Tibial nerve (tissue), 4 donors: Measurements from ENCODE around the gene MERTK. TPM values are rescaled to one million over a fixed set of nuclear protein-coding genes. Genes with fewer than 3 reads are reported as not detected.
"Not testable (repeated sequence)": the region's sequence is repeated elsewhere in the genome, so short reads cannot be mapped to it uniquely, and the experiment has no call there.

Source experiments
- DNase-seq, 2 donors: peaks; one replicate each; pipeline ENCODE4 v3.0.0-alpha.2; 2019; ENCODE audit warnings: low spot score in 2 of 2
- H3K27ac ChIP-seq, 4 donors: fragments of 200-600 bp; sonication (generic) in 3 of 4; one replicate each; pipeline ENCODE4 v1.5.1; 2017 to 2019; ENCODE audit warnings: mild to moderate bottlenecking in 1 of 4
- H3K27me3 ChIP-seq, 2 donors: fragments of 200-600 bp; sonication (generic) in 1 of 2; one replicate each; pipeline versions ENCODE4 v1.5.1 to v1.6.0; 2017 to 2019
- H3K36me3 ChIP-seq, 3 donors: fragments of 200-600 bp; sonication (generic); one replicate each; pipeline ENCODE4 v1.5.1; 2018 to 2019
- H3K4me1 ChIP-seq, 4 donors: fragments of 200-600 bp; sonication (generic) in 3 of 4; one replicate each; pipeline ENCODE4 v1.5.1; 2017 to 2019
- H3K4me3 ChIP-seq, 4 donors: fragments of 200-600 bp; sonication (generic) in 3 of 4; one replicate each; pipeline ENCODE4 v1.5.1; 2017 to 2019; ENCODE audit warnings: mild to moderate bottlenecking in 1 of 4, moderate library complexity in 1 of 4
- H3K9me3 ChIP-seq, 4 donors: fragments of 200-600 bp; sonication (generic) in 3 of 4; one replicate each; pipeline ENCODE4 v1.5.1; 2017 to 2019
- EP300 ChIP-seq, 2 donors: sonication (generic); formaldehyde crosslinking; IDR thresholded peaks; one replicate each; pipeline ENCODE4 v1.6.1; 2017; ENCODE audit warnings: antibody characterized with exemption in 2 of 2, mild to moderate bottlenecking in 1 of 2
- POLR2A ChIP-seq, 2 donors: fragments of 450-650 bp; IDR thresholded peaks; one replicate each; pipeline ENCODE4 v1.6.1; 2017; ENCODE audit warnings: antibody characterized with exemption in 2 of 2, mild to moderate bottlenecking in 2 of 2, moderate library complexity in 2 of 2
- WGBS, 2 donors: methylation state at CpG; one replicate each; pipeline ENCODE4 v1.1.5; 2018; 5-methylcytosine and 5-hydroxymethylcytosine counted together
- total RNA-seq, 4 donors: library from RNA; depleted of rRNA; stranded (reverse); fragments of >200 nt; gene quantifications; one replicate each; pipeline ENCODE4 v1.1.0, GENCODE V29; 2016
- TF ChIP-seq, protein P1 (sequence below), 5 experiments: fragments of 200-600 bp in 3 of 5; fragments of 450-650 bp in 2 of 5; sonication (generic) in 3 of 5; IDR thresholded peaks; one replicate each; pipeline ENCODE4 v1.5.1; 2016 to 2019; ENCODE audit warnings: antibody characterized with exemption in 5 of 5, mild to moderate bottlenecking in 3 of 5, moderate library complexity in 2 of 5

The MERTK gene
- total RNA-seq, 4 donors from 2014 or later = 22.7 to 61.8 (median 29.3) TPM

DNA sequence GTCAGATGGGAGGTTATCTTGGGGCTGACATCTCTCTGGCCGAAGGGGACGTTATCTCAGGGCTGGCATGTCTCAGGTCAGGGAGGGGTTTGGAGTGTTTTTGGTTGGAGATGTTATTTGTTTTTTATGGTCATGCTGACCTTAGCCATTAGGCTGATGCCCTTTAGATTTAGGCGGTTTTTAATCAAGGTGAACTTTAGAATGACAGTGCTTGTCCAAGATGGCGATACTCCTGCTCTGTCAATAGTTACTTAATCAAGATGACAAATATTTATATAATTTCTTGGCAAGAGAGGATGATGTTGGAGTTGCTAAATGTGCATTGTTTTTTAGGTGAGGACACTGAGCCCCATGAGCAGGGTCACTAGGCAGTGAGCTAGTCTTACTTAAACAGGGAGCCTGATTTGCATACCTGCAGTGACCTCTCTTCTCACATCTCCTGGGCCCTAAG, 34.5 kb downstream of the MERTK start:
- TF ChIP-seq, protein P1, sequence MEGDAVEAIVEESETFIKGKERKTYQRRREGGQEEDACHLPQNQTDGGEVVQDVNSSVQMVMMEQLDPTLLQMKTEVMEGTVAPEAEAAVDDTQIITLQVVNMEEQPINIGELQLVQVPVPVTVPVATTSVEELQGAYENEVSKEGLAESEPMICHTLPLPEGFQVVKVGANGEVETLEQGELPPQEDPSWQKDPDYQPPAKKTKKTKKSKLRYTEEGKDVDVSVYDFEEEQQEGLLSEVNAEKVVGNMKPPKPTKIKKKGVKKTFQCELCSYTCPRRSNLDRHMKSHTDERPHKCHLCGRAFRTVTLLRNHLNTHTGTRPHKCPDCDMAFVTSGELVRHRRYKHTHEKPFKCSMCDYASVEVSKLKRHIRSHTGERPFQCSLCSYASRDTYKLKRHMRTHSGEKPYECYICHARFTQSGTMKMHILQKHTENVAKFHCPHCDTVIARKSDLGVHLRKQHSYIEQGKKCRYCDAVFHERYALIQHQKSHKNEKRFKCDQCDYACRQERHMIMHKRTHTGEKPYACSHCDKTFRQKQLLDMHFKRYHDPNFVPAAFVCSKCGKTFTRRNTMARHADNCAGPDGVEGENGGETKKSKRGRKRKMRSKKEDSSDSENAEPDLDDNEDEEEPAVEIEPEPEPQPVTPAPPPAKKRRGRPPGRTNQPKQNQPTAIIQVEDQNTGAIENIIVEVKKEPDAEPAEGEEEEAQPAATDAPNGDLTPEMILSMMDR (IDR thresholded peaks at IDR 0.05) = no peak
- no peak for TF ChIP-seq POLR2A (IDR thresholded peaks at IDR 0.05)
- no peak for TF ChIP-seq EP300 (IDR thresholded peaks at IDR 0.05)
- WGBS, 2 donors = 92 to 95% methylated on average over 4 of the region's 4 CpGs
- Histone ChIP-seq H3K9me3 (no peaks in the 10 kb centered on the region), H3K27me3 (no peaks in the 10 kb centered on the region), H3K27ac (no peak overlapping the region), H3K4me1 (no peaks in the 10 kb centered on the region), H3K36me3 (peaks cover 0 to 30% (median 0%) of the 10 kb centered on the region in 3 donors), H3K4me3 (no peak overlapping the region)
- no peak for DNase-seq

GRCh38 chr2:111933900-111934299, 35.5 kb downstream of the MERTK start:
- H3K4me3 ChIP-seq, H3K9me3 ChIP-seq, H3K4me1 ChIP-seq, H3K27ac ChIP-seq, H3K27me3 ChIP-seq, DNase-seq: not testable (repeated sequence)
- peaks cover 0 to 28% (median 0%) of the 10 kb centered on the region in 3 donors for H3K36me3 ChIP-seq
- WGBS, 2 donors = 71 to 95% methylated on average over 4 of the region's 4 CpGs

- TF ChIP-seq, protein P1 (IDR thresholded peaks at IDR 0.05) = no peak
- no peak for TF ChIP-seq POLR2A (IDR thresholded peaks at IDR 0.05)
- TF ChIP-seq EP300 (IDR thresholded peaks at IDR 0.05) = no peak
- H3K27ac ChIP-seq = no peak overlapping the region
- H3K4me1 ChIP-seq = no peaks in the 10 kb centered on the region
- H3K27me3 ChIP-seq = no peaks in the 10 kb centered on the region
- no peak for DNase-seq
- WGBS, 2 donors = 52 to 71% methylated on average over 5 of the region's 5 CpGs
- no peak overlapping the region for H3K4me3 ChIP-seq
- H3K9me3 ChIP-seq = no peaks in the 10 kb centered on the region
- H3K36me3 ChIP-seq = peaks cover 0 to 6% (median 0%) of the 10 kb centered on the region in 3 donors
These were observed 38.5 kb downstream of the MERTK start for GRCh38 chr2:111936881-111937280.

- H3K4me3 ChIP-seq = no peak overlapping the region
- no peaks in the 10 kb centered on the region for H3K4me1 ChIP-seq
- H3K27ac ChIP-seq = no peak overlapping the region
- no peaks in the 10 kb centered on the region for H3K27me3 ChIP-seq
- TF ChIP-seq EP300 (IDR thresholded peaks at IDR 0.05) (no peak), POLR2A (IDR thresholded peaks at IDR 0.05) (no peak)
- TF ChIP-seq, protein P1 (IDR thresholded peaks at IDR 0.05) = no peak
- DNase-seq = no peak
- peaks cover 0 to 6% (median 0%) of the 10 kb centered on the region in 3 donors for H3K36me3 ChIP-seq
- no peaks in the 10 kb centered on the region for H3K9me3 ChIP-seq
These were observed 40.0 kb downstream of the MERTK start for GRCh38 chr2:111938392-111938791.

- DNase-seq = no peak
- Histone ChIP-seq H3K27ac (no peak overlapping the region), H3K36me3 (no peaks in the 10 kb centered on the region), H3K27me3 (no peaks in the 10 kb centered on the region), H3K9me3 (no peaks in the 10 kb centered on the region), H3K4me1 (peaks cover 0 to 1% (median 0%) of the 10 kb centered on the region in 4 donors), H3K4me3 (no peak overlapping the region)
- WGBS, 2 donors = 86 to 92% methylated on average over 10 of the region's 10 CpGs
- TF ChIP-seq POLR2A (IDR thresholded peaks at IDR 0.05) (no peak), EP300 (IDR thresholded peaks at IDR 0.05) (no peak)
- TF ChIP-seq, protein P1 (IDR thresholded peaks at IDR 0.05) = no peak
These were observed 42.2 kb downstream of the MERTK start for GRCh38 chr2:111940333-111941196.
